ENCODE data around the gene CDT1. TPM values are rescaled to one million over a fixed set of nuclear protein-coding genes. Genes with fewer than 3 reads are reported as not detected.

CDT1 gene
- total RNA-seq, 1 donor from 2014 or later, result 5.1 TPM

- DNase-seq (ENCODE audit: low read depth in 2 of 2), result no peak
Measured at GRCh38 chr16:88804173-88804551, 573 bp downstream of the CDT1 start.

- DNase-seq (ENCODE audit: low read depth in 2 of 2), result no peak
Measured at GRCh38 chr16:88804552-88805339, 1.2 kb downstream of the CDT1 start.

GRCh38 chr16:88805340-88805715, 1.7 kb downstream of the CDT1 start:
- no peak for DNase-seq (ENCODE audit: low read depth in 2 of 2)

- DNase-seq (ENCODE audit: low read depth in 2 of 2), result no peak
Measured at GRCh38 chr16:88805887-88806393, 2.4 kb downstream of the CDT1 start.

GRCh38 chr16:88806491-88807111, 3.0 kb downstream of the CDT1 start:
- no peak for DNase-seq (ENCODE audit: low read depth in 2 of 2)

- DNase-seq (ENCODE audit: low read depth in 2 of 2), result no peak
Measured at GRCh38 chr16:88807142-88807625, 3.6 kb downstream of the CDT1 start.

GRCh38 chr16:88807626-88808453, 4.3 kb downstream of the CDT1 start:
- no peak for DNase-seq (ENCODE audit: low read depth in 2 of 2)

GRCh38 chr16:88809068-88809675, 5.6 kb downstream of the CDT1 start:
- DNase-seq (ENCODE audit: low read depth in 2 of 2), result no peak

GRCh38 chr16:88809676-88810165, 6.1 kb downstream of the CDT1 start:
- DNase-seq (ENCODE audit: low read depth in 2 of 2), result no peak

- DNase-seq (ENCODE audit: low read depth in 2 of 2), result no peak
Measured at GRCh38 chr16:88810166-88810911, 6.8 kb downstream of the CDT1 start.

GRCh38 chr16:88810912-88811768, 7.6 kb downstream of the CDT1 start:
- peak in 1 of 2 donors; percentile 73 for DNase-seq (ENCODE audit: low read depth in 2 of 2)

- DNase-seq (ENCODE audit: low read depth in 2 of 2), result peak; percentile 77 to 91
Measured at GRCh38 chr16:88811769-88812512, 8.4 kb downstream of the CDT1 start, which contains the start of gene APRT. Gene APRT, minus strand, starts transcription at chr16:88811928. Its CDS starts 29 bp downstream, at chr16:88811899.

GRCh38 chr16:88812513-88813268, 9.1 kb downstream of the CDT1 start:
- DNase-seq (ENCODE audit: low read depth in 2 of 2), result no peak

- DNase-seq (ENCODE audit: low read depth in 2 of 2), result no peak
Measured at GRCh38 chr16:88813269-88814143, 9.9 kb downstream of the CDT1 start.

- DNase-seq (ENCODE audit: low read depth in 2 of 2), result no peak
Measured at GRCh38 chr16:88814144-88814502, 10.5 kb downstream of the CDT1 start.

GRCh38 chr16:88815227-88815626, 11.6 kb downstream of the CDT1 start:
- DNase-seq (ENCODE audit: low read depth in 2 of 2), result no peak
